NOMO-1 treated with dmso at 0.1 percent for 144 hours (cell line): ENCODE data around the gene P2RX6.
"Not testable (repeated sequence)": the region's sequence is repeated elsewhere in the genome, so short reads cannot be mapped to it uniquely, and the experiment has no call there.

ENCODE experiments used
- DNase-seq: peaks from one replicate; lab custom pipeline; 2025; ENCODE audit not compliant: unreplicated experiment; lab: John Stamatoyannopoulos, UW

Gene P2RX6

DNA sequence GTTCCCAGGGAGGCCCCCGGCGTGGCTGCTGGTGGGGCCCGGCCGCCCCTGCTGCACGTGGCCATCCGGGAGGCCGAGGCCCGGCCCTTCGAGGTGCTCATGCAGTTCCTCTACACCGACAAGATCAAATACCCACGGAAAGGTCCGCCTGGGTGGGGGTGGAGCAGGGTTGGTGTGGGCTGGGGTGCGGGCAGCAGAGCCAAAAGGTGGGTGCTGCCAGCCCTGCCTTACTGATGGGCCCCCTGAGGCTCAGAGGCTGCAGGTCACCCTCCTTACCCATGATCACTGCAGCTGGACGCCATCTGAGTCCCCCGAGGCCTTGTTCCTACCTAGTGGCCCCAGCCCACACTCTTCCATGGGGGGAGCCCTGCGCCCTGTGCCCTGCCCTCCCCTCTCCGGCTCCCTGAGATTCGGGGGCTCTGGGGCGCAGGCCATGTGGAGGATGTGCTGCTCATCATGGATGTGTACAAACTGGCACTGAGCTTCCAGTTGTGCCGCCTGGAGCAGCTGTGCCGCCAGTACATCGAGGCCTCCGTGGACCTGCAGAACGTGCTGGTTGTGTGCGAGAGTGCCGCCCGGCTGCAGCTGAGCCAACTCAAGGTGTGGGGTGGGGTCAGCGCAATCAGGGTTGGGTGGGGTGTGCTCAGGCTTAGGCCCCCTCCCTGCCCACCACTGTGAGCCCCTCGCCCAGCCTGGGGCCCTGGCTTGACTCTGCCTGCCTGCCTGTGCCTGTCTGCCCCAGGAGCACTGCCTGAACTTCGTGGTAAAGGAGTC, 20.6 kb upstream of the P2RX6 start:
- no peak for DNase-seq

DNA sequence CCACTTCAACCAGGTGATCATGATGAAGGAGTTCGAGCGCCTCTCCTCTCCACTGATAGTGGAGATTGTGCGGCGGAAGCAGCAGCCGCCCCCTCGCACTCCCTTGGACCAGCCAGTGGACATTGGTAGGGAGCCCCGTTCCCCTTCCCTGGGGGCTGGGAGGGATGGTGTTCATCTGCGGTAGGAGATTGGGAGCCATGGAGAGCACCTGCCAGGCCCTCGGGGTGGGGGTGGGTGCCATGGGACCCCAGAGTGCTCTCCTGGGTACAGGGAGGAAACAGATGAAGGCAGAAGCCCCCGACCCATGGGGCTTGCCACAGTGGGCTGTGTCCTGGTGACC, 20.1 kb upstream of the P2RX6 start:
- no peak for DNase-seq

DNA sequence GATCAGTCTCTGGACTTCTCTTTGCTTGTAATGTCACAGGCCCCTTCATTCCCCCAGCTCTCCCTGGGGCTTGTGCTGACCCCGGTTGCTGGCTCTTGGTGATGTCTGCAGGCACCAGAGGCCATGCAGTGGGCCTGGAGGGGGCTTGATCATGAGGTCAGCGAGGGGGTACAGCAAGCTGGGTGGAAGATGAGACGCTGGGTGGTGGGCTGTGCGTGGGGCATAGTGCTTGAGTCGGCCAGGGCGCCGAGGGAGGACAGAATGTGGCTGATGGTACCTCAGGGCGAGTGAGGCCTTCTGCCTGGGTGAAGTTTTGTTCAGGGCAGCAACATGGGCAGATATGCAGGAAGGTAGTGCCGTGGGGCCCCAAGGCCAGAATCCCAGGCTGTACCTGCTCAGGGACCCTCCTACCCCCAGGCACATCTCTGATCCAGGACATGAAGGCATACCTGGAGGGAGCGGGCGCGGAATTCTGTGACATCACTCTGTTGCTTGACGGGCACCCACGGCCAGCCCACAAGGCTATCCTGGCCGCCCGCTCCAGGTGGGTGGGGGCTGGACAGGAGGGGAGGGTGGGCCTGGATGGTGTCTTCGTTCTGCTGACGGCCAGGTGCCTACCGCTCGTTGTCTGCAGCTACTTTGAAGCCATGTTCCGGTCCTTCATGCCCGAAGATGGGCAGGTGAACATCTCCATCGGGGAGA, 19.5 kb upstream of the P2RX6 start:
- no peak for DNase-seq

DNA sequence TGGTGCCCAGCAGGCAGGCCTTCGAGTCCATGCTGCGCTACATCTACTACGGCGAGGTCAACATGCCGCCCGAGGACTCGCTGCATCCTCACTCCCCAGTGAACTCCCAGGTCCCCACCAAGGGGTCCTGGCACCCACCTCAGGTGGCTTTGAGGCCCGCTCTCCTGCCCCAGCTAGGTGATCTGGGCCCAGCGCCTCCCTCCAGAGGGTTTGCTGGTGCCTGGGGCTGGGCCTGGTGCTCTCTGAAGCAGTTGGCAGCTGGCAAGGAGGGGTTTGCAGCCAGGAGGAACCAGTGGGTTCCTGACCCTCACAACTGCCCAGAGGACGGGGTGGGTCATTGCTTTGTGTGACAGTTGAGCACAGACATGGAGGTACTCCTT, 18.9 kb upstream of the P2RX6 start:
- no peak for DNase-seq

DNA sequence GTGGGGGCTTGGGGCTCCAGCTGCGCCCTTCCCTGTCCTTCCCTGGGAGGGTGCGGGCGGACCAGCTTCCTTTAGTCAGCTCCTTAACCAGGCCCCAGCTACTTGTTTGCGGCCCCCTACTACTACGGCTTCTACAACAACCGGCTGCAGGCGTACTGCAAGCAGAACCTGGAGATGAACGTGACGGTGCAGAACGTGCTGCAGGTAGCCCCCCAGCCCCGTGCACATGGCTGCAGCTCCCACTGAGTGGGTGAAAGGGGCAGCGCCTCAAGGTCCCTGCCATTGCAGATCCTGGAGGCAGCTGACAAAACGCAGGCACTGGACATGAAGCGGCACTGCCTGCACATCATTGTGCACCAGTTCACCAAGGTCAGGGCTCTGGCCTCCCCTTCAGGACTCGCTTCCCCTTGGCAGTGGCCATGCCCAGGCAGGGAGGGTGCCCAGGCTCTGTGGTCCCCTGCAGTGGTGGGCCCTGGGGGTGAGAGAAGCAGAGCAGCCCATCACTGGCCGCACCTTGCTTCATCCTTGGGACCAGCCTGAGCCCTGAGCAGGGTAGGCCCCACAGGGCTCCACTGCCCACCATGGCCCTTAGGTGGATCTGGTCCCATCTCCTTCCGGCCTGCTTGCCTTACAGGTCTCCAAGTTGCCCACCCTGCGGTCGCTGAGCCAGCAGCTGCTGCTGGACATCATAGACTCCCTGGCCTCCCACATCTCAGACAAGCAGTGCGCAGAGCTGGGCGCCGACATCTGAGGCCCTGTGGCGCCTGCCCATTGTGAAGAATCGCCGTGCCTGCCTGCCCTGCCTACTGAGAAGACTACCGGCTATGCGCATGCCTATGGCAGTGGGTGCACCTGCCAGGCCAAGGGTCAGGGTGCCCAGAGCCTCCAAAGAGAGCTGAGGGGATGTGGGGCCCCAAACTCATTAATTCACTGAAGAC, 18.1 kb upstream of the P2RX6 start:
- no peak for DNase-seq

DNA sequence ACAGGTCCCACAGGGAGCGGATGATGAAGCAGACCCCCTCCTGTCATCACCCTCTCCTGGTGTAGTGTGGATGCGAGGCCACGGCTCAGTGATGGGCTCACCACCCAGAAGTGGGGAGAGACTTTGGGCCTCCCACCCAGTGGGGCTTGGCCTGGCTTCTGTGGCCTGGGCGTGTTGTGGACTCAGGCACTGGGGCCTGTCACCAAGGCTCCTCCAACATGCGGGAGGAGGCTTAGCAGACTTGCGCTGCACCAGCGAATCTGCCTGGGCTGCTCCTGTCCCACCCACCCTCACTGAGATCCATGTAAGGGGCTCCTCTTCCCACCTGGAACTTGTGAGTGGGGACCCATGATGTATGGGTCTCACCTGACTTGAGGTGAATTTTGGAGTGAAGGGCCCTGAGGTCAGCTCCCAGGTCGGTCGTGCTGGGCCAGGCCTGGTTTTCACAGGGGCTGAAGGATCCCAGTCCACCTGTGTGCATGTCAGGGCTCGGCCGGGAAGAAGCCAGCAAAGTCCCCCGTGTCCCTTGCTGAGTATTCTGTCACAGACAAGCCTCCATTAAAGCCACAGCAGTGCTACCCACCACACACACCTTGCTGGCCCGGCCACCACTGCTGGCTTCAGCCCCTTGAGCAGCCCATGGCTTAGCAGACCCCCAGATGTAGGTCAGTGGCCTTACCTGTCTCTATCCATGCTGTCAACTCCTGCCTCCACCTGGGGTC, 17.3 kb upstream of the P2RX6 start:
- DNase-seq: no peak

DNA sequence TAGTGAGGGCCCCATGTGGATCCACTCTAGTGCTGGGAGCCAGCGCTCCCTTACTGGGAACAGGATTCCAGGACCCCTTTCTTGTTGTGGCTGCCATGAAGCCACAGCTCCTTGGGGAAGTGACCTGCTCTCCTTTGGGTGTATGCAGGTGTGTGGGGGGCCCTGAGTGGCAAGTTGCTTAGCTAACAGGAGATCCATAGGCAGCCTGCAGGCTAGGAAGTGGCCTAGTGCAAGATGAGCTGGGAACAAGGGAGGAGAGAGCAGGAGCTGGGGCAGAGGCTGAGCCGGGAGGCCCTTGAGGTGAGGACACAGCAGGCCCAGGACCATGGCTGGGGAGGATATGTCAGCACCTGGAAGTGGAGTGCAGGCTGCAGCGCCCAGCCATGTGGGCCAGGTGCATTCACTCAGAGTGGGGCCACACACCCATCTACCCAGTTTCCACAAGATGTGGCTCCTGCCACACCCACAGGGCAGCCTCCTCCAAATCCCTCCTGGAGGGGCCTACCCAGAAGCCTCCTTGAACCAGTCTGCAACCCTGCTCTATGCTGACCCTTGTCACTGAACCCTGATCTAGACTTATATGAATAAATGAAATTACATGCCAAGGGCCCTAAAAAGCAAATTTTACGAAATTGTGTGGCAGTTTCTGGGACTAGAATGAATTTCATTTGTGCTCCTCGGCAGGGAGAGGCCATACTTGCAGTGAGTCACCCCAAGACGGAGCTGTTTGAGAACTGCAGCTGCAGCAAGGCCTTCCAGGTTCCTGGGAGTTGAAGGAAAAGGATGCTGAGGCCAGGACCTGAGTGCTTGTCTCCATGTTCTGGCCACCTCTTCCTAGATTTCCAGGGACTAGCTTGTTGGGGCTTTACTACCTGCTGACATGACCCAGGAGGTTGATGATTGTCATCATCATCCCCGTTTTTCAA, 16.3 kb upstream of the P2RX6 start:
- DNase-seq: no peak

DNA sequence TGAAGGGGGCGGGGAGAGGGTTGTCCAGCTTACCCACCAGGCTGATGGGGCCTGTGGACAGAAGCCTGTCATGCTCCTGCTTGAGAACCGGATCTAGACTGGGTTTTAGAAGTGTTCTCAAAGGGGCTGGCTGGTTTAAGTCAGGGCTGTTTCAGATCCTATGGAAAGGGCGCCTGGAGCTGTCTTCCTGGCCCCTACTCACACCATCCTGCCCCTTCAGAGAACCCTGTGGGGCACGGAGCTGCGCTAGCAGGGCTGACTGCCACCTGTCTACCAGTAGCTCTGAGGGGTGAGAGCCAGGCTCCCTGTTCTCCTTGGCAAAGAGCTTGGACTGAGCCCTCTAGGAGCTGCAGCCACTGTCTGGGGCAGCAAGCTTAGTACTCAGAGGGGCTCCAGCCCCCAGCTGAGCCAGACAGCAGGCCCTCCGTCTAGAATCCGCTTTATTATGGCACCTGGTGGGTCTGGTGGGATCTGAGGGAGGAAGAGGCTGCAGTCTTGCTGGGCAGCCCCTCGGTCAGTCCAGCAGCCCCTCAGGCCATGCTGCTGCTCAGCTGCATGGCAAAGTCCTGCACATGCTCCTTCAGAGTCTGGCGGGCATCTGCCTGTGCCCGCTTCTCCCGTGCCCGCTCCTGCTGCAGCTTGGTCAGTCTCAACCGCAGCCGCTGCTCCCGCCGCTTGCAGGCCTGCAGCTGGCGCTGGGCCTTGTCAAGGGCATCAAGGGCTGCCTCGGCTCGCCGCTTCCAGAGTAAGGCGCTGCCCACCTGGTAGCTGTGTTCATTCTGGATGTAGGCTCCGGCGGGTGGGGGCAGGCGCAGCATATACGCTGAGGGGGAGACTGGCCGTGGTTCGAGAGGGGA, 15.4 kb upstream of the P2RX6 start:
- DNase-seq: no peak

DNA sequence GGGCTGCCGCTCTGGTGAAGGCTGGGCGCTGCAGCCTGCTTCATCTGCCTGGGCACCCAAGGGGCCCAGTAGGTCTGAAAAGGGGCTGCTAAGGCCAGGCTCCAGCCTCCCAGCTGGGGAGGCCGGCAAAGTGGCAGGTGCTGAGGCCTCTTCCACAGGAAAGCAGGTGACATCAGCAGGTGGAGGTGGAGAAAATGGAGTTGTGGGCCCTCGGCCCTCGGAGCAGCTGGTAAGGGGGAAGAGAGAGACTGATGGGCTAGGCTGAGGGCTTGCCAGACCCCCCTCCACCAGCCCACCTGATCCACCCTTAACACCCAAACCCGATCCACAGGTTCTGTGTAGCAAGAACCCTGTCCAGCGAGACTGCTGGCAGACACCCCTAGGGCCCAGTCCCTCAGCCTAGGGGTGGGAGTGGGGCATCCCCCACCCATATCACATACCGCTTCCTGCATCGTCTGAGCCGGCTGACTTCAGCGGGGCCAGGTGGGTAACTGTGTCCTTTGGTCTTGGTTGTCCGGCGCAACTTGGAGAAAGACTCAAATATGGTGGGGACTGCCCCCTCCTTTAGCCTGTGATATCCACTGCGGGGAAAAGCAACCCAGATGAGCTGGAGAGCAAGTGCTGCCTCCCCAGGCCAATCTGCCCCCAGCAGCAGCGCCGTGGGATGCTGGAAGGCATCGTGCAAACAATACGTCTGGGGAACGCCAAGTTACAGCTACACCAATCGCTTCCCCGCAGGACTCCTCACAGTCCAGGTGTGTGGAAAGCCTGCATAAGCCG, 14.6 kb upstream of the P2RX6 start:
- no peak for DNase-seq

DNA sequence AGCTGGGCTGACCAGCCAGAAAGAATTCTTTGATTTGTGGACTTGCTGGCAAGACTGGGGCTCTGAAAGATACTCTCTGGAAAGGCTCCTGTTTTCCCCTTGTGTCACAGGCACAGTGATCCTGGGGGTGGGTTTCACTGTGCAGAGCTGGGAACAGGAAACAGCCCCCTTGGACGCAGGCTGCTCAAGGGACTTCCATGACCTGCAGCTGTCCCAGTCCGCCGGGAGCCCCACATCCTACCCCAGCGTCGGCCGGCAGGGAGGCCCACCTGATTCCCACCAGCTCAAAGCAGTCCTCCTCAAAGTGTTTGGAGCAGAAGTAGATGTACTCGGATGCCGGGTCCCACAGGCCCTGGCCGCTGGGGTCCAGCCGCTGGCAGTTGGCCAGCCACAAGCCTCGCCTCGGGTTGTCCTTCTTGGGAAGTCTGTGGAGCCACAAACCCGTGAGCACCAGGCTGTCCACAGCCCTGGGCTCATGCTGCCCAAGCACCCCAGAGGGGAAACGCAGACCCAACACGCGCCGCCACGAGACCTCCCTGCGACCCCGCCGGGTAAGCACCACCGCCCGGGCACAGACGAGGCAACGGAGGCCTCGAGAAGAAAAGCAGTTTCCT, 13.9 kb upstream of the P2RX6 start:
- DNase-seq: no peak

DNA sequence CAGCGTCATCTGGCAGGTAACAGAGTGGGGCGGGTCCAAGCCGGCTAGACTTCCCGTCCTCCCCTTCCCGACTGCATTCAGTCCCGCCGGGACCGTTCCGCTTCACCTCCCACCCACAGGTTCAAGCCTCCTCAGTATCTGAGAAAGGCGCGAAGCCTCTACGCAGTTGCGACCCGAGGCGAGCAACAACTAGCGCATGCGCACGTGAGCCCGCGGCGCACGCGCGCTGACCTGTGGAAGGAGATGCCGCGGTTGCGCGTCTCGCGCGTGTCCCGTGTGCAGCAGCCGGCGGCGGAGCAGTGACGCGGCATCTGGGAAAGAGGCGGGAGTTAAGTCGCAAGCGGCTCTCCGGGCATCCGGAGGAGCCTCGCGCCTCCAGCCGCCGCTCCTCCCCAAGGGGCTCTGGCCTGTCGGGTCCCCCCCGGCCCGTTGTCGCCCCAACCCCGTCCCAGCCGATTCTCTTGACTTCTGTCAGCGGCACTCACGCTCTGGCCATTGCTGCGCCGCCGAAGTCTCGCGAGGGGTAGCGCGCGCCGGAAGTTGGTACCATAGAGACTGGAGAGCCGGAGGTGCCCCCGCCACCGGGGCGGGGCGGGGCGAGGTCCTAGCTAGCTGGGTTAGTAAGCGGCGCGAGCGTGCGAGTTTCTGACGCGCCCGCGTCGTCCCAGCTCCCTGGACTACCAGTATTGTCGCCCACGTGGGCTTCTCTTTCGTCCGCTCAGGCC, 13.2 kb upstream of the P2RX6 start, which contains the start of gene THAP7:
TSS of gene THAP7 (minus strand) at position 518 of the 725 bp plus-strand sequence. CDS start at position 311, 207 bp downstream.
- peak; percentile 98 for DNase-seq

DNA sequence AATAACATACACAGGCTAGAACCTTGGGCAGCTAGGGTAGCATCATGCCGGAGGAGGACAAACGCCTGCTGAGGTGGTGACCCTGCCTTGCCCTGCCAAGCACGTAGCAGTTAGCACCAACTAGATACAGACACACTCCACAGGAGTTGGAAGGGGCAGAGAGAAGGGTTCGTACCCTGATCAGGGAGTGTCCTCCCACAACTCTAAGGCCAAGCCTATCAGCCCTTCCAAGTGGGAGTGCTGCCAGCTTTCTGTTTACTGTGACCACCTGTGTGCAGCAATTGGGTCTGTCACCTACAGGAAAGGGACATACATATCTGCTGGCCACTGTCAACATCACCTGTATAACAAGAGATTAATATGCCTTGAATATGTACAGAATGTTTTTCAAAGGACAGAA, 11.2 kb upstream of the P2RX6 start:
- DNase-seq: no peak

DNA sequence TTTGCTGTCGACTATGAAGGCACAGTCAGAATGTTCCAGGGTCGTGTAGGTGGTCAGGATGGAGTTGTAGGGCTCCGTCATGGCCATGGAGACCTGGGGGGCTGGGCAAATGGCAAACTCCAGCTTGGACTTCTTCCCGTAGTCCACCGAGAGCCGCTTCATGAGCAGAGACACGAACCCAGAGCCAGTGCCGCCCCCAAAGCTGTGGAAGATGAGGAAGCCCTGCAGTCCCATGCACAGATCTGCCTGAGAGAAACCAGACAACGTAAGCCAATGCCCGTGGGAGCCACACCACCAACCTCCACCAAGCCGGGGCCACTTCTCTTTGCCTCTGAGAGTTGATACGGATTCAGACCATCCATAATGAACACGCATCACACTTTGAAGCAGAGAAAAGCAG, 5.8 kb upstream of the P2RX6 start:
- not testable (repeated sequence) for DNase-seq

DNA sequence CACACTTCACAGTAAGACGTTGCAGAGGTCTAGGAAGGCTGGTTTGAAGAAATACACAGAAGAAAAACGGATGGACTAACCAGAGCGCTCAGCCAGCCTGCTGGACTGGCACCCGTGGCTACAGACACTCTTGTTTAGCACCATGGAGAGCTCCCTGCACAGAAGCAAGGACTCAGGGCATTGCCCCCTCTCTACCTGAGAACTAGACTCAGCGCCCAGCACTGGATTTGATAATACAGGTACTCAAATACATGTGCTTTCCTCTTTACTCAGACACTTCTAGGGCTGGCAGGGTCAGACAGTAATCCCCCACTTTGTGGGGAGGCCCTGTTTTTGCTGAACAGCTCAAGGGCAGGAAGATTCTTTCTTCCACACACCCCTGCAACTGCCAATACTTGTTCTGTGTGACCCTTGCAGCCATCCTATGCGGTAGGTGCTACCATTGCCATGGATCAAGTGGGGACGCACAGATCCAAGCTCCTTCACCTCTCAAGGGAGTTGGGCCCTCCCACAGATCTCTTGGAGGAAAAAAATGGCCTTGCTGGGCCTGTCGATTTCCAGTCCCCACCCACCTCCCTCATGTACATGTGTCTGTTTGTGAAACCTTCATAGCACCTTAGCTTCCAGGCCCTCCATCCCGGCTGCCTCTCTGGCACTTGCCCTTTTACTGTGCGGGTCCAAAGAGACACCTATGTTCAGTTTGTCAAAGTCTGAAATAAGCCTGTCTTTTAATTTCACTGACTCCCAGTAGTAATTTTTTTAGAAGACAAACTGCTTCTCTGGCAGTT, 5.1 kb upstream of the P2RX6 start:
- DNase-seq: no peak

DNA sequence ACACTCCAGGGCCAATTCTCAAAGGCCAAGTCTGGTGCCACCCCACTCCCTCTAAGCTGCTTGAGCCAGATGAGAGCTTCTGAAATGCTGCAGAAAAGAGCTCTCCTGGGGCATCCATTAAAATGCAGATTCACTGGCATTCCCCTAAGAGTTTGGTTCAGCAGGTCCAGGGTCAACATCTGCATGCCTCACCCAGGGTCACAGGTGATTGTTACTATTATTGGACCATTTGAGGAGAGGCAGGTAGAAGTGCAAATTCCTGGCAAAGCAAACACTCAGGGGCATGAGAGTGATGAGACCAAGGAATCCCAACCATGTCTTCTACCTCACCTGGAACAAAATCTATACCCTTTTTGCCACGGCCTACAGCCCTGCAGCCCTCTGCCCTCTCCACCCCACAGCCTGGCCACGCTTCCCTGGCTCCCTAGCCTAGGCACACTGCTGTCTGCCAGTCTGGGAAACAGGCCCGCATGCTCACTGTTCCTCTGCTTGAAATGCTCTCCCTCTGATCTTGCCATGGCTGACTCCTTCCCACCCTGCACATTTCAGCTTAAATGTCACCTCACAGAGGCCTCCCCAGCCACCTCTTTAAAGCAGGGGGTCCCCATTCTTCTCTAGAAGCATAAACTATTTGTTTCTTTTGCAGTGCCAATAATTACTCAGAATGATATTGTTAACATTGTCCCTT, 4.4 kb upstream of the P2RX6 start:
- no peak for DNase-seq
